Embryonic facial prominence (tissue), 1 donor: ENCODE data around the gene FOXO1.

Source experiments
- DNase-seq: peaks from one replicate; pipeline ENCODE4 v3.0.0-alpha.2; 2016; ENCODE audit errors: extremely low spot score

FOXO1 gene

DNA sequence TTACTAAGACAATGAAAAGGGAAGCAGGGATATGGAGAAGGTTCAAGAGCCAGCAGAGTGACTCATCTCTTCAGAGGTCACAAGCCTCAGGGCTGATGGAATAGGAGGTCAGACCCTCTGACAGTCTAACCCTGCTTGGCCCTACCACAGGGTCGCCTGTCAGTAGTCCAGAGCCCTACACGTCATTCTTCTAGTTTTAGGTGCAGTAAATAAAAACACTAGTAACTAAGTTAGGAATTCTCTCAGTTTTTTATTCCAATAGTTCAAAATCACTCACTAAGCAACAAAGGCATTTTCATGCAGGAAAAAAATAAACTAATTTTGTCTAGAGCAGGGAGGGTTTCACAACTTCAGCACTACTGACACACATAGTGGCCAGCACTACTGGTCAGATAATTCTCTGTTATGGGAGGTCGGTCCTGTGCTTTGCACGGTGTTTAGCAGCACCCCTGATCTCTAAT is 27.2 kb downstream of the FOXO1 start:
- DNase-seq, result no peak

DNA sequence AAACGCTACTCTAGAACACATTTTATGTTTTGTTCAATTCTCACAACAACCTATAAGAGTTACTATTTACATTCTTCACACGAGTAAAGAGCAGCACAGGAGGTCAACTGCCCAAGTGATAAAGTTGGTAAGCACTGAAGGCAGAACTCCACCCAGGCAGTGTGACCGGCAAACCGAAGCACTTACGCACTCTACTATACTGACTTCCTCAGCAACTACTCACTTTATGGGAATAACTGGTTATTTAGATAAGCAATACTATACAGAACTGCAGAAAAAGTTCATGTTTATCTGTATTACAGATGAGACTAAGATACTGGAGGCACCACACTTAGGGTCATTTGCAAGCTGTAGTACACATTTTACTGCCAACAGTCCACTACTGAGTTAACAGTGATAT is 28.8 kb downstream of the FOXO1 start:
- no peak for DNase-seq

DNA sequence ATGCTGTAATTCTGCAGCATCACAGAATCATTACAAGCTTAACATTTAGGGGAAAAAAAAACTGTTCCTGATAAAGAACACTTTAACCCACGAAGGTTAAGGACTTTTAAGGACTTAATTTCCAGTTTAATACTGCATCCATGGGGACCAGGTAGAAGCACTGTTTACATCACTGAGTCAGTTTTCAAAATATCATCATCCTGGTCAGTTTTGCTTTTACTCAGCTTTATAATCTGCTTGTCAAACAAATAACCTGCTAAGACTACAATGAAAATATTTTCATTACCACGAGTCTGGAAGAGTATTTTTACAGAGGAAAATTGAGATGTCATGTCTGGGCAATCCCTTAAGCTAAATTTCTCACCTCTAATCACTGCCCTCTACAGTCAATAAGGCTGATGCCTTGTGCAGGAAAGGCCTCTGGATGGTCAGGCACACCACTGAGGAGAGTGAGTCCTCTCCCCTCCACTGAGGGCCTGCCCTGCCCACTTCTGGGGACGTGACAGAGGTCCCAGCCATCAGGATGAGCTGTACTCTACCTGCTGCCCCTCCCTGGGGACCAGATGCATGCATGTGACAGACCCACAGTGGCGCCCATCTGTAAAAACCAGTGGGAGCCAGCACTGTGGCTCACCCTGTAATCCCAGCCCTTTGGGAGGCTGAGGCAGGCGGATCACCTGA is 31.0 kb downstream of the FOXO1 start:
- DNase-seq, result no peak

- no peak for DNase-seq
Observed at GRCh38 chr13:40632915-40633314, 33.5 kb downstream of the FOXO1 start.

- no peak for DNase-seq
Observed at GRCh38 chr13:40631605-40632004, 34.8 kb downstream of the FOXO1 start.

GRCh38 chr13:40629678-40630384 is 36.6 kb downstream of the FOXO1 start:
- no peak for DNase-seq

DNA sequence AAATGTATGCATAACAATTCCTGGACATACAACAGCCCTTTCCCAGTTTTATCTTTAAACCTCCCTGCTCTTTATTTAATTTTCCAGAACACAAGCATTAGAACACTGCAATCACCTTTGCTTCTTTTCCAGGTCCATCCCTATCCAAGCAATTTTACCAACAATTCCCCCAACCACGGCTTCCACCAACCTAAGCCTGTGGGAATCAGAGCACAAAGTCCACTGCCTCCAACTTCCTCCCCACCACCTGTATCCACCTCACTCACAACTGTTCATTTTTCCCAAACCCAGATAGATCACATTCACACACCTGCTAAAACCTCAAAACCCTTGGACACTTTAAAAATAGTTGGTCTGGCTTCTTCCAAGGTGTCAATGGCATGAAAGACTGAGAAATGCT is 39.5 kb downstream of the FOXO1 start:
- DNase-seq, result no peak

GRCh38 chr13:40626561-40626960 is 39.9 kb downstream of the FOXO1 start:
- no peak for DNase-seq

- no peak for DNase-seq
Observed at GRCh38 chr13:40624986-40625385, 41.5 kb downstream of the FOXO1 start.

- no peak for DNase-seq
Observed at GRCh38 chr13:40624383-40624782, 42.1 kb downstream of the FOXO1 start.

- no peak for DNase-seq
Observed at GRCh38 chr13:40622761-40623160, 43.7 kb downstream of the FOXO1 start.

DNA sequence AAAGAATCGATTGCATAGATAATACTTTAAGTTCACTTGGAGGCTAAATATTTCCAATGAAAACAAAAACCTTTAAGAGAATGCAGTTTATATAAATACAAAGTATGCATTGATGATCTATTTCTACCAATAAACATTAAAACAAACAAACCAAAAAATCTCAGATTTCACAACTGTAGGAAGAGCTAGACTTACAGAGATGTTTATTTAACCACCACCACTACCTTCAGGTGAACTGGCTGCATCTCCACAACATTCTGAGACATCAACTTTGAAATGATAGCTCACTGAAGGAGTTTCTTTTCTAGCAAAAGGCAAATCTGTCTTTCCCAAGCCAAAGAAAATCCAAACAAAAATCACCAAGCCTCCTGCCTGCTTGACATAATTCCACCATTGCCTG is 44.2 kb downstream of the FOXO1 start:
- DNase-seq, result no peak

DNA sequence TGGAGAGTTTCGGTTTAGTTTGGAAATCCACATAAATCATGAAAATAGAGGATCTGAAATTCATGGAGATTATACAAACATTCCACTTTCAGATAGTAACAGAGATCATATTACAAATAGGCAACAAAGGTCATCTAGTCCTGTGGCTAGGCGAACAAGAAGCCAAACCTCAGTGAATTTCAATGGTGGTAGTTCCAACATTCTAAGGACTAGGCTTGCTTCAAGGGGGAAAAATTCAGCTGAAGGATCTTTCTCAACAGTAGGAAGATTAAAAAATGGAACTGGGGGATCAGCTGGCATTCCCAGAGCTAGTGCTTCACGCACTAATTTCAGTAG is 47.0 kb downstream of the FOXO1 start:
- no peak for DNase-seq

- DNase-seq, result no peak
Observed at GRCh38 chr13:40618581-40619478, 47.6 kb downstream of the FOXO1 start.

DNA sequence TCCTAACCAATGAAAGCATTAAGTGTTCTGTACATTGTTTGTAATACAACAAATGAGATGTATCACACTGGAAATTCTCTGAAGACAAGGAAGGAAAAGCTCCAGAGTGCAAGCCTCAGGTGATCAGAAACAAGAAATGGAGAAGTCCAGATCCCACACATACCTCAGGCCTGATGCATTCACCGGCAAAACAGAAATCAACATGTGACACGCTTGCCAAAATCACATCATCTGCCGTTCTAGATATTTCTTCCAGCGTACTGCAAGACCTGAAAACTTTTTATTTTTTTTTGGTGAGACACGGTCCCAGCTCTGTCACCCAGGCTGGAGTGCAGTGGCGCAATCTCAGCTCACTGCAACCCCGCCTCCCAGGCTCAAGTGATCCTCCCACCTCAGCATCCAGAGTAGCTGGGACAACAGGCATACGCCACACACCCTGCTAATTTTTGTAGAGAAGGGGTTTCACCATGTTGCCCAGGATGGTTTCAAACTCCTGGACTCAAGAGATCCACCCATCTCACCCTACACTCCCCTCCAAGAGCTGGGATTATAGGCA is 48.6 kb downstream of the FOXO1 start:
- no peak for DNase-seq

DNA sequence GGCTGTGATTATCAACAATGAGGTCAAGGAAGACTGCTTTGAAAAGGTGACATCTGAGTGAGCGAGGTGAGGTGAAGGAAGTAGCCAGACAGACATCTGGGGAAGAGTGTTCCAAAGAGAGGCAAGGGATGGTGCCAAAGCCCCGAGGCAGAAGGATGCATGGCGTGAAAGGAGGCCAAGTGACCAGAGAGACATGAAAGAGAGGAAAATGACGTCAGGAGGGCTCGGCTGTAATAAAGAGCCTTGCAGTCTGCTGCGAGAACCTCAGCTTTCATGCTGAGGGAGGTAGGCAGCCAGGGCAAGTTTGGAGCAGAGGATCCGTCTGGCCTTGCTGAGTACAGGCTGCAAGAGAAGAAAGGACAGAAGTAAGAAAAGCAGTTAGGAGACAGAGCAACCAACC is 50.8 kb downstream of the FOXO1 start:
- no peak for DNase-seq

DNA sequence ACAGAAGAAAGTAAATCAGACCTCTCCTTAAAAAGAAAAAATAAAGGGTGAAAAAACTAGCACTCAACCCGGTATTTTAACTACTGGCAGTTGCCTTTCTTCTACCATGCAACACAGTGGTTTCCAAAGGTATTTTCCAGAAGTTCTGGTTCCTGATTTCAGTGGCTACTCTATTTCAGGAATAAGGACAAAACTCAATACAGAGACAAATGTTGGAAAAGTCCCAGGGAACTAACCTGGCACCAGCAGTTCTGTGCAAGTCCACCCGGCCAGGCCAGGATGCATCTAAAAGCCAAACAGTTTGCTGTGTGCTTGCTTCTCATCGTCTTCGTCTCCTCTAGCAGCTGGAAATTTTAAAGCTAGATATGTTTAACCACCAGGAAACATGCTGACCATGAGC is 52.5 kb downstream of the FOXO1 start:
- no peak for DNase-seq

GRCh38 chr13:40613192-40613818 is 53.1 kb downstream of the FOXO1 start:
- no peak for DNase-seq

GRCh38 chr13:40612041-40612440 is 54.4 kb downstream of the FOXO1 start:
- DNase-seq, result no peak

GRCh38 chr13:40611635-40612034 is 54.8 kb downstream of the FOXO1 start:
- no peak for DNase-seq

DNA sequence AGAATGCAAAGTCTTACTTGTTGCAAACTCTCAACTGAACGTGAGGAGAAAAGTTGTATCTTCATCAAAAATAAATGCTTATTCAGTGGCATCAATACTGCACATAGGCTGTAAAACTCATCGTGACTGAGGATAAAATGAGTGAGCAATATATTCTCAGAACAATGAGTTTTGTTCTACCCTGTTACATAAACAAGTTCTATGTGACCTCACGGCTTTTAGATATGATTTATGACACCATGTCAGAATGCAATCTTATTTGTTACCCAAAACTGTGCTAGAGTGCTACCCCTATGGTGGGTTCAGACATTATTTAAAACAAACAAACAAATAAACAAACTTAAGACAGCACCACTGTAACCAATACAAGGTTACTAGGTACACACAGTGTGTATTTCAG is 55.4 kb downstream of the FOXO1 start:
- DNase-seq, result no peak
